Hepatocyte (in vitro differentiated cells): Measurements from ENCODE around the gene SAMD7. TPM values are rescaled to one million over a fixed set of nuclear protein-coding genes. Genes with fewer than 3 reads are reported as not detected.

Source experiments
- DNase-seq: peaks from one replicate; pipeline ENCODE4 v3.0.0-alpha.2; 2016; ENCODE audit warnings: low spot score
- H2AFZ ChIP-seq: fragments of 200-600 bp; sonication (generic); 2 replicates; pipeline ENCODE4 v1.6.0; 2016; ENCODE audit warnings: antibody characterized with exemption, mild to moderate bottlenecking
- H3K27ac ChIP-seq: fragments of 200-600 bp; sonication (generic); 2 replicates; pipeline ENCODE4 v1.5.1; 2016; ENCODE audit warnings: mild to moderate bottlenecking
- H3K27me3 ChIP-seq: fragments of 200-600 bp; sonication (generic); 2 replicates; pipeline ENCODE4 v1.6.1; 2016
- H3K36me3 ChIP-seq: fragments of 200-600 bp; sonication (generic); replicated peaks from 2 replicates; pipeline ENCODE4 v1.5.1; 2016; ENCODE audit warnings: low read depth; ENCODE audit not compliant: insufficient read depth
- H3K4me1 ChIP-seq: fragments of 200-600 bp; sonication (generic); 2 replicates; pipeline ENCODE4 v1.5.1; 2016; ENCODE audit warnings: mild to moderate bottlenecking, moderate library complexity; ENCODE audit not compliant: insufficient read depth
- H3K4me2 ChIP-seq: fragments of 200-600 bp; sonication (generic); 2 replicates; pipeline ENCODE4 v1.6.0; 2016
- H3K4me3 ChIP-seq: fragments of 200-600 bp; sonication (generic); 2 replicates; pipeline ENCODE4 v1.5.1; 2016; ENCODE audit warnings: mild to moderate bottlenecking
- H3K79me2 ChIP-seq: fragments of 200-600 bp; sonication (generic); 2 replicates; pipeline ENCODE4 v1.6.0; 2017; ENCODE audit warnings: mild to moderate bottlenecking
- H3K9me2 ChIP-seq: fragments of 200-600 bp; sonication (generic); replicated peaks from 2 replicates; pipeline ENCODE4 v1.6.0; 2017; ENCODE audit warnings: mild to moderate bottlenecking; ENCODE audit not compliant: insufficient read depth
- H3K9me3 ChIP-seq: fragments of 200-600 bp; sonication (generic); 2 replicates; pipeline ENCODE4 v1.5.1; 2016; ENCODE audit warnings: low read depth, mild to moderate bottlenecking
- H4K20me1 ChIP-seq: fragments of 200-600 bp; sonication (generic); 2 replicates; pipeline ENCODE4 v1.6.0; 2016; ENCODE audit warnings: mild to moderate bottlenecking; ENCODE audit not compliant: insufficient read depth, poor library complexity, severe bottlenecking
- CTCF ChIP-seq: fragments of 200-600 bp; sonication (generic); IDR thresholded peaks from 2 replicates; pipeline ENCODE4 v1.5.1; 2016; ENCODE audit warnings: antibody characterized with exemption, mild to moderate bottlenecking; ENCODE audit not compliant: poor library complexity
- EZH2 ChIP-seq: fragments of 200-600 bp; sonication (generic); IDR thresholded peaks from 2 replicates; pipeline ENCODE4 v1.6.1; 2016; ENCODE audit warnings: antibody characterized with exemption, mild to moderate bottlenecking, borderline replicate concordance
- EZH2phosphoT487 ChIP-seq: fragments of 200-600 bp; sonication (generic); IDR thresholded peaks from one replicate; pipeline ENCODE4 v1.6.1; 2018; ENCODE audit warnings: antibody characterized with exemption, mild to moderate bottlenecking, low read depth, moderate library complexity; ENCODE audit not compliant: unreplicated experiment, severe bottlenecking
- WGBS: methylation state at CpG from one replicate; pipeline ENCODE4 v1.1.6; 2016; ENCODE audit warnings: low lambda C conversion rate; ENCODE audit errors: missing lambda C conversion rate; 5-methylcytosine and 5-hydroxymethylcytosine counted together
- polyA plus RNA-seq: library from polyadenylated mRNA; unstranded; fragments of >200 nt; fragmentation: Nextera tagmentation; extraction: Ambion mirVana; gene quantifications from 2 replicates; pipeline ENCODE4 v1.2.1, GENCODE V29; 2016
- total RNA-seq: library from RNA; depleted of rRNA; stranded (reverse); fragments of >200 nt; gene quantifications from 2 replicates; pipeline ENCODE4 v1.2.3, GENCODE V29; 2014

The SAMD7 gene
- total and polyA plus RNA-seq, 2 experiments from 2014 or later: not detected

DNA sequence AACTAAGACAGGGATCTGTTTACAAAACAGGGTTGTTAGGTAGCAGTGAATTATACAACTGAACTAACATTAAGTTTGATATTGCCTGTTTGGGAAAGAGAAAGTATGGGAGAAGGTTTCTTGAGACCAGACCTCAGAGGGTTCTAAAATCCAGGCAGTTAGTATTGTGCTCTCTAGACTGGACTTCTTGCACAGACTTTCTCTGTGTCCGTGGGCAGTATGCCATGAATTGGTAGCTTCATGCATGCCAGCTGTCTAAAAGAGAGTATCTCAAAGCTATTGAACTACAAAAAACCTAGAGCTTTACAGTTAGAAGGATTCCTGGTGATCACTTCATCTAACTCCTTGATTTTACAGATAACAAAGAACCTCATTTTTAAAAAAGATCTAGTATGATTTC lies 12.5 kb downstream of the SAMD7 start:
- H3K27ac ChIP-seq: no peak overlapping the region
- no peaks in the 10 kb centered on the region for H3K36me3 ChIP-seq
- no peak overlapping the region for H2AFZ ChIP-seq
- H3K27me3 ChIP-seq: no peaks in the 10 kb centered on the region
- no peaks in the 10 kb centered on the region for H3K4me1 ChIP-seq
- no peak overlapping the region for H3K4me3 ChIP-seq
- 86% methylated on average over 1 of the region's 1 CpG for WGBS
- no peak for TF ChIP-seq EZH2phosphoT487
- no peaks in the 10 kb centered on the region for H3K9me2 ChIP-seq
- H3K79me2 ChIP-seq: no peaks in the 10 kb centered on the region
- DNase-seq: no peak
- no peak overlapping the region for H3K4me2 ChIP-seq
- no peaks in the 10 kb centered on the region for H3K9me3 ChIP-seq
- H4K20me1 ChIP-seq: no peaks in the 10 kb centered on the region

DNA sequence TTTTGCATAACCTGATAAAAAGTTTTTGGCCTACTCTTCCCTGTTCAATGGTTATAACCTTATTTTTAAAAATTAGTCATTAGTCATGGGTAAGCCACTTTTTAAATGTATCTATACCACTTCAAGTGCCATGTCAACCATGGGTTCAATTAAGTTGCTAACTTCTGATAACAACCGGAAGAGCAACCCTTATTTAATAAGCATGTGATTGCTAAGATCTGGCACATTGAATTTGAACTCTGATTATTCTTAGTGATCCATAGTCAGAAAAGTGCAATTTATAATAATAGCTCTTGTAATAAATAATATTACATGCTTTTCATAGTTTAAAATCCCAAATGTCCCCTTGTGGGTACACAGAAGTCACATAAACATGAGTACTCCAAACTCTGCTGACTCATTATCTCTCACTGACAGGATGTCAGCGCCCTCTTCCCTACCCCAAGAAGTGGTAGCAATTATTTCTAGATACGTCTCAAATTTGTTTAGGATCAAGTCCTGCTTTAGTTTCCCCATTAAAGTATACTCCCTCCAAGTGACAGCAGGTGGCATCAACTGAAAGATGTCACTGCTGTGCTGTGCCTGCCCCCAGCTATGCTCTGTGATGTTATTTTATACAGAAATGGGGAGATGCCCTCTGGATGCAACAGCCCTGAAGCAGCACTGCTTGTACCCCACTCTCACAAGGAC lies 18.6 kb downstream of the SAMD7 start:
- Histone ChIP-seq H3K4me1 (no peaks in the 10 kb centered on the region), H3K27ac (no peak overlapping the region), H3K9me3 (no peaks in the 10 kb centered on the region), H4K20me1 (no peaks in the 10 kb centered on the region), H3K9me2 (no peaks in the 10 kb centered on the region), H3K4me3 (no peak overlapping the region), H3K36me3 (no peaks in the 10 kb centered on the region), H3K79me2 (no peaks in the 10 kb centered on the region), H3K27me3 (no peaks in the 10 kb centered on the region), H3K4me2 (no peak overlapping the region), H2AFZ (no peak overlapping the region)
- 90% methylated on average over 3 of the region's 3 CpGs for WGBS
- TF ChIP-seq EZH2 (no peak), EZH2phosphoT487 (no peak), CTCF (no peak)
- no peak for DNase-seq

- H3K9me3 ChIP-seq: no peaks in the 10 kb centered on the region
- H3K4me3 ChIP-seq: no peak overlapping the region
- 97% methylated on average over 3 of the region's 3 CpGs for WGBS
- H3K79me2 ChIP-seq: no peaks in the 10 kb centered on the region
- no peak overlapping the region for H3K4me2 ChIP-seq
- no peak for DNase-seq
- no peaks in the 10 kb centered on the region for H3K9me2 ChIP-seq
- TF ChIP-seq CTCF (no peak), EZH2 (no peak), EZH2phosphoT487 (no peak)
- no peak overlapping the region for H3K27ac ChIP-seq
- no peaks in the 10 kb centered on the region for H3K36me3 ChIP-seq
- H3K4me1 ChIP-seq: no peaks in the 10 kb centered on the region
- H3K27me3 ChIP-seq: no peaks in the 10 kb centered on the region
- H2AFZ ChIP-seq: no peak overlapping the region
- no peaks in the 10 kb centered on the region for H4K20me1 ChIP-seq
These were observed 19.5 kb downstream of the SAMD7 start for GRCh38 chr3:169930843-169931242.

- TF ChIP-seq EZH2phosphoT487: no peak
- TF ChIP-seq EZH2: no peak
- TF ChIP-seq CTCF: no peak
- no peak overlapping the region for H2AFZ ChIP-seq
- H3K4me3 ChIP-seq: no peak overlapping the region
- H4K20me1 ChIP-seq: no peaks in the 10 kb centered on the region
- WGBS: 83% methylated on average over 14 of the region's 14 CpGs
- H3K9me2 ChIP-seq: no peaks in the 10 kb centered on the region
- no peaks in the 10 kb centered on the region for H3K9me3 ChIP-seq
- no peak for DNase-seq
- H3K4me1 ChIP-seq: no peaks in the 10 kb centered on the region
- no peaks in the 10 kb centered on the region for H3K36me3 ChIP-seq
- H3K27ac ChIP-seq: no peak overlapping the region
- no peak overlapping the region for H3K4me2 ChIP-seq
- no peaks in the 10 kb centered on the region for H3K27me3 ChIP-seq
- no peaks in the 10 kb centered on the region for H3K79me2 ChIP-seq
These were observed 20.6 kb downstream of the SAMD7 start for GRCh38 chr3:169931747-169932520.
